Endodermal cell (in vitro differentiated cells): ENCODE measurements around the gene NFE2L3. TPM values are rescaled to one million over a fixed set of nuclear protein-coding genes. Genes with fewer than 3 reads are reported as not detected.

Experiments used
- DNase-seq: peaks from one replicate; pipeline ENCODE4 v3.0.0-alpha.2; 2017
- H3K27ac ChIP-seq: 2 replicates; pipeline ENCODE4 v1.5.1; 2013; ENCODE audit warnings: mild to moderate bottlenecking, low read depth, low read length, moderate library complexity
- H3K27me3 ChIP-seq: 2 replicates; pipeline ENCODE4 v1.6.1; 2013; ENCODE audit warnings: mild to moderate bottlenecking, low read length, moderate library complexity; ENCODE audit not compliant: insufficient read depth, control insufficient read depth, poor library complexity, severe bottlenecking
- H3K36me3 ChIP-seq: 2 replicates; pipeline ENCODE4 v1.7.0; 2013; ENCODE audit warnings: mild to moderate bottlenecking, low read length, moderate library complexity; ENCODE audit not compliant: control insufficient read depth, insufficient read depth
- H3K4me1 ChIP-seq: one replicate; pipeline ENCODE4 v1.7.0; 2013; ENCODE audit warnings: low read length; ENCODE audit not compliant: control insufficient read depth, insufficient read depth
- H3K4me3 ChIP-seq: 2 replicates; pipeline ENCODE4 v1.5.1; 2013; ENCODE audit warnings: mild to moderate bottlenecking, low read length, moderate library complexity
- H3K9ac ChIP-seq: 2 replicates; pipeline ENCODE4 v1.6.1; 2013; ENCODE audit warnings: mild to moderate bottlenecking, low read length, moderate library complexity; ENCODE audit not compliant: poor library complexity, severe bottlenecking; ENCODE audit errors: extremely low read depth
- H3K9me3 ChIP-seq: 2 replicates; pipeline ENCODE4 v1.6.1; 2013; ENCODE audit warnings: mild to moderate bottlenecking, low read length, moderate library complexity; ENCODE audit not compliant: control insufficient read depth
- H3K27ac Mint-ChIP-seq: 2 replicates; pipeline ENCODE4 v1.8.0; 2020; ENCODE audit warnings: mixed read lengths
- H3K27me3 Mint-ChIP-seq: 2 replicates; pipeline ENCODE4 v1.8.0; 2021; ENCODE audit warnings: mild to moderate bottlenecking, mixed read lengths; ENCODE audit not compliant: insufficient read depth
- H3K36me3 Mint-ChIP-seq: 2 replicates; pipeline ENCODE4 v1.8.0; 2020; ENCODE audit warnings: low read depth, mixed read lengths
- H3K4me1 Mint-ChIP-seq: 2 replicates; pipeline ENCODE4 v1.8.0; 2020; ENCODE audit warnings: mixed read lengths
- H3K4me3 Mint-ChIP-seq: 2 replicates; pipeline ENCODE4 v1.8.0; 2020; ENCODE audit warnings: mild to moderate bottlenecking, moderate library complexity, mixed read lengths
- H3K9me3 Mint-ChIP-seq: 2 replicates; pipeline ENCODE4 v1.8.0; 2020; ENCODE audit warnings: mild to moderate bottlenecking, mixed read lengths
- CTCF ChIP-seq: fragments of 200-600 bp; sonication (generic); conservative IDR thresholded peaks from 2 replicates; pipeline ENCODE4 v1.5.0; 2021; ENCODE audit warnings: antibody characterized with exemption, mild to moderate bottlenecking
- WGBS, 2 experiments: methylation state at CpG; one replicate each; pipeline versions ENCODE4 v1.1.5 to v1.1.7; 2013; ENCODE audit warnings: missing lambda C conversion rate in 2 of 2, mixed read lengths in 1 of 2; ENCODE audit not compliant: insufficient coverage in 1 of 2, insufficient read length in 1 of 2; 5-methylcytosine and 5-hydroxymethylcytosine counted together
- total RNA-seq, 2 donors: library from RNA; stranded (reverse); fragmentation: NEBNext Ultra II Directional in 1 of 2; extraction: Animal tissue kit (Norgen Biotek cat#: 25700) in 1 of 2; gene quantifications; 2 replicates in 1 of 2; 3 replicates in 1 of 2; pipeline ENCODE4 v1.2.1, GENCODE V29; 2021

The NFE2L3 gene
- total RNA-seq, 2 donors from 2014 or later: 20.2 to 48.4 TPM

GRCh38 chr7:26187380-26188205 is 35.6 kb downstream of the NFE2L3 start:
- H3K27me3 ChIP-seq: no peaks in the 10 kb centered on the region
- WGBS, 2 experiments: 94% methylated on average over 8 to 11 of the region's 11 CpGs
- H3K9ac ChIP-seq: no peak overlapping the region
- TF ChIP-seq CTCF: no peak
- peaks cover 63% of the 10 kb centered on the region for H3K36me3 ChIP-seq
- Mint-ChIP-seq H3K36me3 (peaks cover 47% of the 10 kb centered on the region), H3K9me3 (no peaks in the 10 kb centered on the region), H3K27ac (peak overlapping the region; percentile 83), H3K27me3 (no peaks in the 10 kb centered on the region), H3K4me3 (no peak overlapping the region), H3K4me1 (peaks cover 4% of the 10 kb centered on the region)
- peak; percentile 75 for DNase-seq
- H3K4me1 ChIP-seq: no peaks in the 10 kb centered on the region
- H3K9me3 ChIP-seq: no peaks in the 10 kb centered on the region
- peak overlapping the region; percentile 21 for H3K27ac ChIP-seq
- no peak overlapping the region for H3K4me3 ChIP-seq

GRCh38 chr7:26188206-26188956 is 36.4 kb downstream of the NFE2L3 start:
- H3K4me3 ChIP-seq: no peak overlapping the region
- no peaks in the 10 kb centered on the region for H3K9me3 ChIP-seq
- no peak overlapping the region for H3K9ac ChIP-seq
- H3K4me1 ChIP-seq: no peaks in the 10 kb centered on the region
- Mint-ChIP-seq H3K27me3 (no peaks in the 10 kb centered on the region), H3K27ac (peak overlapping the region; percentile 83), H3K4me3 (no peak overlapping the region), H3K9me3 (no peaks in the 10 kb centered on the region), H3K4me1 (peaks cover 11% of the 10 kb centered on the region), H3K36me3 (peaks cover 55% of the 10 kb centered on the region)
- H3K36me3 ChIP-seq: peaks cover 71% of the 10 kb centered on the region
- H3K27ac ChIP-seq: peak overlapping the region; percentile 21
- TF ChIP-seq CTCF: no peak
- WGBS, 2 experiments: 91 to 94% methylated on average over 6 to 9 of the region's 9 CpGs
- H3K27me3 ChIP-seq: no peaks in the 10 kb centered on the region
- DNase-seq: peak; percentile 65

DNA sequence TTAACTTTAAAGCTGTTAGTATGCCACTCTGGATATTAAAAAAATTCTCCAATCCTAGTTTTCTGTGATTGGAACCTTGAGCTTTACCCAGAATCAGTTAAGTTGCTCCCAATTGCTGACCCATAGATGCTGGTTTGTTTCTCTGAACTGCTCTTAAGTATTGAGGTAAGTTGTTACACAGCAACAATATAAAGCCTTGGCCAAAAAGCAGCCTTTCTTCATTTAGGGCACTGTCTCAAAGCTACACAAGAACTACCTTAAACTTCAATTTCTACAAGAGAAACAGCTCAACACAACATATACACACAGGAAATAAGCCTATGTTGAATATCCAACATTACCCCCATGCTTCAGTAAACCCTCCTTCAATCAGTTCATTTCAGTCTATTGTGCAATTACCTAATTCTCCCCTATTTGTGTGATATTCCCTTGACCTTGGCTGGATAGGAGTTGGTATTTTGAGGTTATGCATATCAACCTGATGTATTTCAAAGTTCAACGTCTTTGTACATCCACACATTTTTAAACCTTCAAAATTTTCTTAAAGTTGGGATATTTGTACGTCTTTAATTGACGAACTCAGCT is 37.1 kb downstream of the NFE2L3 start:
- H3K27ac Mint-ChIP-seq: peak overlapping the region; percentile 65
- H3K36me3 Mint-ChIP-seq: peaks cover 62% of the 10 kb centered on the region
- H3K27me3 Mint-ChIP-seq: no peaks in the 10 kb centered on the region
- H3K9me3 ChIP-seq: no peaks in the 10 kb centered on the region
- TF ChIP-seq CTCF: no peak
- no peaks in the 10 kb centered on the region for H3K4me1 ChIP-seq
- H3K27me3 ChIP-seq: no peaks in the 10 kb centered on the region
- H3K36me3 ChIP-seq: peaks cover 78% of the 10 kb centered on the region
- no peaks in the 10 kb centered on the region for H3K9me3 Mint-ChIP-seq
- H3K4me3 ChIP-seq: no peak overlapping the region
- H3K4me3 Mint-ChIP-seq: no peak overlapping the region
- peak overlapping the region; percentile 13 for H3K27ac ChIP-seq
- no peak for DNase-seq
- WGBS, 2 experiments: 96 to 100% methylated on average over 1 to 3 of the region's 3 CpGs
- H3K4me1 Mint-ChIP-seq: peaks cover 11% of the 10 kb centered on the region
- no peak overlapping the region for H3K9ac ChIP-seq
